GM06990 (cell line): Measurements from ENCODE around the gene CPM.

Source experiments
- DNase-seq: peaks from one replicate; pipeline ENCODE4 v3.0.0-alpha.2; 2011; ENCODE audit not compliant: insufficient read length; ENCODE audit errors: extremely low read depth
- H3K27me3 ChIP-seq: replicated peaks from 2 replicates; pipeline ENCODE4 v1.6.0; 2011; ENCODE audit warnings: low read length; ENCODE audit not compliant: control insufficient read depth, insufficient read depth
- H3K36me3 ChIP-seq: 2 replicates; pipeline ENCODE4 v1.5.1; 2011; ENCODE audit warnings: low read length; ENCODE audit not compliant: control insufficient read depth, insufficient read depth
- H3K4me3 ChIP-seq: replicated peaks from 2 replicates; pipeline ENCODE4 v1.5.1; 2011; ENCODE audit warnings: low read depth, mild to moderate bottlenecking, control low read depth, low read length
- CTCF ChIP-seq: IDR thresholded peaks from 2 replicates; pipeline ENCODE4 v1.5.1; 2011; ENCODE audit warnings: low read length, control low read depth, mild to moderate bottlenecking, inconsistent platforms; ENCODE audit not compliant: insufficient read depth, poor library complexity, severe bottlenecking

Gene CPM

GRCh38 chr12:68932961-68933893, at the start of gene CPM:
Gene CPM (minus strand): TSS chr12:68933171. CDS start chr12:68932837, 334 bp downstream.
- no peaks in the 10 kb centered on the region; the same call in none of the 2 replicates for H3K27me3 ChIP-seq
- H3K36me3 ChIP-seq: no peaks in the 10 kb centered on the region
- DNase-seq: peak; percentile 69
- peak within 1 kb of the TSS; percentile 55 for H3K4me3 ChIP-seq
- TF ChIP-seq CTCF: no peak

GRCh38 chr12:68981516-68981915, 48.5 kb upstream of the CPM start:
- DNase-seq: no peak
- Histone ChIP-seq H3K4me3 (no peak overlapping the region), H3K36me3 (no peaks in the 10 kb centered on the region), H3K27me3 (no peaks in the 10 kb centered on the region)
- no peak for TF ChIP-seq CTCF

GRCh38 chr12:68980476-68981212, 47.7 kb upstream of the CPM start:
- Histone ChIP-seq H3K36me3 (no peaks in the 10 kb centered on the region), H3K4me3 (no peak overlapping the region), H3K27me3 (no peaks in the 10 kb centered on the region)
- no peak for DNase-seq
- no peak for TF ChIP-seq CTCF

GRCh38 chr12:68978678-68979077, 45.7 kb upstream of the CPM start:
- no peak for DNase-seq
- H3K4me3 ChIP-seq: no peak overlapping the region
- no peaks in the 10 kb centered on the region for H3K36me3 ChIP-seq
- H3K27me3 ChIP-seq: no peaks in the 10 kb centered on the region
- no peak for TF ChIP-seq CTCF

GRCh38 chr12:68977909-68978610, 45.1 kb upstream of the CPM start:
- Histone ChIP-seq H3K27me3 (no peaks in the 10 kb centered on the region), H3K36me3 (no peaks in the 10 kb centered on the region), H3K4me3 (no peak overlapping the region)
- no peak for TF ChIP-seq CTCF
- no peak for DNase-seq
